Naive thymus-derived CD8-positive, alpha-beta T cell (primary cell): Measurements from ENCODE around the gene P3H1. TPM values are rescaled to one million over a fixed set of nuclear protein-coding genes. Genes with fewer than 3 reads are reported as not detected.
"Not testable (repeated sequence)": the region's sequence is repeated elsewhere in the genome, so short reads cannot be mapped to it uniquely, and the experiment has no call there.

ENCODE experiments used
- ATAC-seq, 2 donors: fragments of 150-1000 bp; cut with Tn5 transposase in 1 of 2; sonication (Bioruptor Pico), chemical (Tn5 transposase) in 1 of 2; 1 replicate in 1 of 2; 2 replicates in 1 of 2; pipeline ENCODE4 v1.10.0; 2021; ENCODE audit warnings: mild to moderate bottlenecking in 2 of 2, moderate library complexity in 2 of 2
- POLR2A ChIA-PET: fragments of 350-600 bp; sonication (Branson Sonifier 250); formaldehyde crosslinking; loops from one replicate; lab custom pipeline; 2021; ENCODE audit warnings: antibody characterized with exemption; lab: Charles Lee
- DNase-seq, 10 donors: peaks; one replicate each; pipeline versions ENCODE4 v3.0.0 to v3.0.0-alpha.2; 2020 to 2022
- H3K27ac Mint-ChIP-seq, 10 donors: one replicate each; pipeline ENCODE4 v1.8.0; 2020 to 2022; ENCODE audit warnings: mild to moderate bottlenecking in 10 of 10, mixed read lengths in 10 of 10, moderate library complexity in 4 of 10, inconsistent platforms in 1 of 10
- H3K27me3 Mint-ChIP-seq, 5 donors: one replicate each; pipeline ENCODE4 v1.8.0; 2021 to 2022; ENCODE audit warnings: mixed read lengths in 5 of 5
- H3K36me3 Mint-ChIP-seq, 3 donors: one replicate each; pipeline ENCODE4 v1.8.0; 2020 to 2022; ENCODE audit warnings: mixed read lengths in 3 of 3, mild to moderate bottlenecking in 2 of 3, inconsistent platforms in 1 of 3
- H3K4me1 Mint-ChIP-seq, 4 donors: one replicate each; pipeline ENCODE4 v1.8.0; 2021 to 2022; ENCODE audit warnings: mixed read lengths in 4 of 4
- H3K4me3 Mint-ChIP-seq, 10 donors: one replicate each; pipeline ENCODE4 v1.8.0; 2020 to 2022; ENCODE audit warnings: mild to moderate bottlenecking in 10 of 10, mixed read lengths in 10 of 10, moderate library complexity in 6 of 10, inconsistent platforms in 1 of 10
- H3K9me3 Mint-ChIP-seq, 9 donors: one replicate each; pipeline ENCODE4 v1.8.0; 2020 to 2022; ENCODE audit warnings: mixed read lengths in 9 of 9, mild to moderate bottlenecking in 3 of 9, inconsistent platforms in 1 of 9, moderate library complexity in 1 of 9
- polyA plus RNA-seq, 3 donors: library from polyadenylated mRNA; unstranded; fragments of 300-500 nt; fragmentation: Illumina TruSeq; gene quantifications; one replicate each; pipeline ENCODE4 v1.2.3, GENCODE V29; 2021
- total RNA-seq, 8 experiments: library from RNA in 2 of 8; stranded (reverse) in 2 of 8; gene quantifications; one replicate each; pipeline ENCODE4 v1.2.3 and lab custom pipeline; 2021 to 2026

Gene P3H1, protein sequence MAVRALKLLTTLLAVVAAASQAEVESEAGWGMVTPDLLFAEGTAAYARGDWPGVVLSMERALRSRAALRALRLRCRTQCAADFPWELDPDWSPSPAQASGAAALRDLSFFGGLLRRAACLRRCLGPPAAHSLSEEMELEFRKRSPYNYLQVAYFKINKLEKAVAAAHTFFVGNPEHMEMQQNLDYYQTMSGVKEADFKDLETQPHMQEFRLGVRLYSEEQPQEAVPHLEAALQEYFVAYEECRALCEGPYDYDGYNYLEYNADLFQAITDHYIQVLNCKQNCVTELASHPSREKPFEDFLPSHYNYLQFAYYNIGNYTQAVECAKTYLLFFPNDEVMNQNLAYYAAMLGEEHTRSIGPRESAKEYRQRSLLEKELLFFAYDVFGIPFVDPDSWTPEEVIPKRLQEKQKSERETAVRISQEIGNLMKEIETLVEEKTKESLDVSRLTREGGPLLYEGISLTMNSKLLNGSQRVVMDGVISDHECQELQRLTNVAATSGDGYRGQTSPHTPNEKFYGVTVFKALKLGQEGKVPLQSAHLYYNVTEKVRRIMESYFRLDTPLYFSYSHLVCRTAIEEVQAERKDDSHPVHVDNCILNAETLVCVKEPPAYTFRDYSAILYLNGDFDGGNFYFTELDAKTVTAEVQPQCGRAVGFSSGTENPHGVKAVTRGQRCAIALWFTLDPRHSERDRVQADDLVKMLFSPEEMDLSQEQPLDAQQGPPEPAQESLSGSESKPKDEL
- total RNA-seq (10 to 100 TPM; 48.4 to 55.2 TPM), polyA plus RNA-seq (10 to 100 TPM in 1 of 3 donors, 1 to 10 TPM in 2; 4.3 to 11.1 (median 6.9) TPM), total RNA-seq (lab: John Stamatoyannopoulos, UW) (25.1 to 59.0 (median 49.5) reads per million in 6 experiments)

DNA sequence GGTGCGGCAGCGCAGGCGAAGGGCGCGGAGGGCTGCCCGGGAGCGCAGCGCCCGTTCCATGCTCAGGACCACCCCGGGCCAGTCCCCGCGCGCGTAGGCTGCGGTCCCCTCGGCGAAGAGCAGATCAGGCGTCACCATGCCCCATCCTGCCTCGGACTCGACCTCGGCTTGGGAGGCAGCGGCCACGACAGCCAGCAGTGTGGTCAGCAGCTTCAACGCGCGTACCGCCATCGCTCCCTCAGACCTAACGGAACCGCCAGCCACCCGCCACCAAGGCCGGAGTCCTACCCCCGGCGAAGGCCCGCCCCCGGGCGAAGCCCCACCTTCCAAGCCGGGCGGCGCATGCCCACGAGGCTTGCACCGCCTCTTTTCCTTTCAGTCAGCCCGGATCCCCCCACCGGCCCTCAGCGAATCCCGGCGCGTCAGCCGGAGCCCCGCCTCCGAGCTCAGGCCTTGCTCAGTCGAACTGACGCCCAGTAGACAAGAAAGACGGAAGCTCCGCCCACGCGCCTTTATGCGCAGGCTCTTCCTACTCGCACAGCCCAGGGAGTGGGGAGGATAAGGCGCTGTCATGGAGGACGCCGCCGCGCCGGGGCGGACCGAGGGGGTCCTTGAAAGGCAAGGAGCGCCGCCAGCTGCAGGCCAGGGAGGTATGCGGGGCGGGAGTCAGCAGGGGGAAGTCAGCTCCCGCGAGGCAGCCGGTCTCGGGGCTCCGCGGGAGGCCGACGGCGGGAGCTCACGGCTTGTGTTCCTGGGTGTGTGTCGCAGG is at the start of gene P3H1, which contains the start of gene C1orf50:
Gene P3H1, minus strand, starts transcription at position 288 of the 769 bp plus-strand sequence. Its CDS starts 57 bp downstream, at position 231.
Gene C1orf50, plus strand, starts transcription at position 509 of the 769 bp plus-strand sequence. Its CDS starts 63 bp downstream, at position 572.
- H3K9me3 Mint-ChIP-seq = no peaks in the 10 kb centered on the region
- DNase-seq (peak; percentile 96 to 100 (median 99)), ATAC-seq (peak; percentile 88 to 91)
- no peak within 1 kb of the TSS for H3K4me3 Mint-ChIP-seq
- peaks cover 0 to 21% (median 4%) of the 10 kb centered on the region in 3 donors for H3K36me3 Mint-ChIP-seq
- peaks cover 7 to 40% (median 32%) of the 10 kb centered on the region in 4 donors for H3K4me1 Mint-ChIP-seq
- POLR2A ChIA-PET = interaction anchor here (0.6 to 3.6 kb wide), 30 partner anchors 8 to 1787 kb away, joined by 3 to 49 read pairs (median 4); partner anchors contain the start of genes CCDC30, CFAP57, CTPS1 and EBNA1BP2
- peak within 1 kb of the TSS; percentile 84 to 98 (median 95) for H3K27ac Mint-ChIP-seq
- no peaks in the 10 kb centered on the region for H3K27me3 Mint-ChIP-seq

DNA sequence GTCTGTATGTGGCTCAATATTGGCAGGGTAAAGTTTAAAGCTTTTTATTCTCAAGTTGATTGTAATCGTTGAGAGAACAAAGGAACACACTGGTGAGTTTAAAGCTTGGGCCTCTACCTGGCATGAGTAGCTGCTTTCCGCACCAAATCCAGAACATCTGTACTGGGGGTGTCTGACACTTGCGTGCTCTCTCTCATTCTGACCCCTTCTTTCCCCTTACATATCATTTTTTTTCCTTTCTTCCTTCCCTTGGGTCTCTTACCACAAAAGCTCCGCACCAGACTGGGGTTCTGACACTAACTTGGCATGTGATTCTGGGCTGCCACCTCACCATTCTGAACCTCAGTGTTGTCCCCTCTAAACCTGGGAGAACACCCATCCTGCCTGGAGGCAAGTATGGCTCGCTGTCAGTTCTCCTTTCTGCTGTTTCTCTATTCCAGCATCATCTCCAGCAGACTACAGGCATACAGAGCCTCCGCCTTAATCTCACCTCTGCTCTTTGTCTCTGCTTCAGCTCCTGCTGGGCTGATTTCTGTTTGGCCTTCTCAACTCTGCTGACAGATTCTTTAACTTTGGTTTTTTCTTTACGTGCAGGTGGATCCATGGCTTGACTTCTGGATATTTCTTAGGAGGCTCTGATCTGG is 49.2 kb upstream of the P3H1 start:
- peak; percentile 15 to 21 for ATAC-seq
- peak overlapping the region; percentile 73 to 90 (median 86) for H3K4me3 Mint-ChIP-seq
- peaks cover 0 to 5% (median 3%) of the 10 kb centered on the region in 3 donors for H3K36me3 Mint-ChIP-seq
- peaks cover 20 to 31% (median 24%) of the 10 kb centered on the region in 4 donors for H3K4me1 Mint-ChIP-seq
- no peaks in the 10 kb centered on the region for H3K9me3 Mint-ChIP-seq
- POLR2A ChIA-PET = interaction anchor here (0.9 to 3.4 kb wide), 7 partner anchors 8 to 133 kb away, joined by 3 to 38 read pairs (median 5); partner anchors contain the start of genes C1orf50, P3H1, TMEM269 and ZNF691
- no peaks in the 10 kb centered on the region for H3K27me3 Mint-ChIP-seq
- DNase-seq = peak in 2 of 10 donors; percentile 2 to 3
- H3K27ac Mint-ChIP-seq = peak overlapping the region; percentile 79 to 95 (median 88)

DNA sequence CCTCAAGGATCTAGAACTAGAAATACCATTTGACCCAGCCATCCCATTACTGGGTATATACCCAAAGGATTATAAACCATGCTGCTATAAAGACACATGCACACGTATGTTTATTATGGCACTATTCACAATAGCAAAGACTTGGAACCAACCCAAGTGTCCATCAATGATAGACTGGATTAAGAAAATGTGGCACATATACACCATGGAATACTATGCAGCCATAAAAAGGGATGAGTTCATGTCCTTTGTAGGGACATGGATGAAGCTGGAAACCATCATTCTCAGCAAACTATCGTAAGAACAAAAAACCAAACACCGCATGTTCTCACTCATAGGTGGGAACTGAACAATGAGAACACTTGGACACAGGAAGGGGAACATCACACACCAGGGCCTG is 48.0 kb upstream of the P3H1 start:
- peaks cover 18 to 31% (median 23%) of the 10 kb centered on the region in 4 donors for H3K4me1 Mint-ChIP-seq
- H3K9me3 Mint-ChIP-seq, H3K27ac Mint-ChIP-seq, ATAC-seq, POLR2A ChIA-PET, DNase-seq, H3K4me3 Mint-ChIP-seq, H3K27me3 Mint-ChIP-seq, H3K36me3 Mint-ChIP-seq: not testable (repeated sequence)

DNA sequence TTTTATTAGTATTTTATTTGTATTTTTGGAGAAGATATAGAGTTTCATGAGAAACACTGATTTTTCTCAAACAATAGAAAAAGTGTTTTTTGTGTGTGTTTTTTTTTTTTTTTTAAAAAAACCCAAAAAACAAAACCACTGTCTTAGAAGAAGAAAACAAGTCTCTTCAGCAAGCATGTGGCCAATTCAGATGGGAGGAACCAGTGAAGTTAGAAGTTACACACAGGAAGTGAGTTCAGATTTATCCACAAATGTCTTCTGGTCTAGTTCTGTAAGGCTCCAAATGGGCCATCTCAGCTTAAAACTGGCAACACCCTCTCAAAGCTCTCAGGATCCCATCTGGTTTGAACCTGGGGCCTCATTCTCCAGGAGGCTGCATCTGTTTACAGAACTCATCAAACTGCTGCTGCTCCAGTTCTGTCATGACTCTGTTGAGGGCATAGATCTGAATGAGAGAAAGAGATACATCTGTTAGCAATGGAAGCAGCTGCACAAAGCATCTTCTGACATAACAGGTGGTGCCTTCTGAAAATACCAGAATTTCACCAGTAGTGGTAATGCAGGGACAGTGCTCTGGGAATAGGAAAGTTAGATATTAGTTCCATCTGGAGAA is 40.3 kb upstream of the P3H1 start:
- Mint-ChIP-seq H3K27me3 (no peaks in the 10 kb centered on the region), H3K4me1 (peaks cover 6 to 17% (median 14%) of the 10 kb centered on the region in 4 donors), H3K36me3 (peaks cover 0 to 34% (median 16%) of the 10 kb centered on the region in 3 donors), H3K27ac (peak overlapping the region in 9 of 10 donors; percentile 15 to 80 (median 29)), H3K4me3 (no peak overlapping the region), H3K9me3 (peaks cover 0 to 3% (median 0%) of the 10 kb centered on the region in 9 donors)
- ATAC-seq (no peak), DNase-seq (no peak)
- POLR2A ChIA-PET = interaction anchor here (1.9 to 2.5 kb wide), 2 partner anchors 9 to 41 kb away, joined by 6 to 7 read pairs; partner anchors contain the start of genes C1orf50, ERMAP, P3H1 and SVBP

DNA sequence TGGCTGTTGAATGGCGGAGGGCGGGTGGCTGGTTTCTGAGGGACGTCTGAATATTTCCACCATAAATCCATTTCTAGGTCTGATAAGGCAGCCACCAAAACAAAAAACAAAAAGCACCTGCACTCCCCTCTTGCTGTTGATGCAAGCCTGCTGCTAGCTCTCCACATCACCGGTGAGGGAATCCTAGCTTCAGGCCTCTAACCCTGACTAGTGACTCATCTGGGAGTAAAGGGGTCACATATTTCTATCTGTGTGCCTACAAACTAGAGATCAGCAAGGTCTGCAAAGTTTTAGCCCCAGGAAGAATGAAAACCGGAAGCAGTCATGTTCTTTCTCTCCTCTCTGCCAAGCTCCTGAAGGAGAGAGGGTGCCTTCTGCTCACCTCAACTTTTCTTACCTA is 39.8 kb upstream of the P3H1 start:
- Mint-ChIP-seq H3K4me3 (no peak overlapping the region), H3K9me3 (peaks cover 0 to 3% (median 0%) of the 10 kb centered on the region in 9 donors), H3K27me3 (no peaks in the 10 kb centered on the region), H3K27ac (peak overlapping the region in 4 of 10 donors; percentile 43 to 80 (median 66)), H3K36me3 (peaks cover 0 to 31% (median 15%) of the 10 kb centered on the region in 3 donors), H3K4me1 (peaks cover 6 to 16% (median 12%) of the 10 kb centered on the region in 4 donors)
- POLR2A ChIA-PET = interaction anchor here (2.5 kb wide), 1 partner anchor 10 kb away, joined by 7 read pairs; the partner anchor contains the start of genes ERMAP and SVBP
- ATAC-seq (no peak), DNase-seq (no peak)

DNA sequence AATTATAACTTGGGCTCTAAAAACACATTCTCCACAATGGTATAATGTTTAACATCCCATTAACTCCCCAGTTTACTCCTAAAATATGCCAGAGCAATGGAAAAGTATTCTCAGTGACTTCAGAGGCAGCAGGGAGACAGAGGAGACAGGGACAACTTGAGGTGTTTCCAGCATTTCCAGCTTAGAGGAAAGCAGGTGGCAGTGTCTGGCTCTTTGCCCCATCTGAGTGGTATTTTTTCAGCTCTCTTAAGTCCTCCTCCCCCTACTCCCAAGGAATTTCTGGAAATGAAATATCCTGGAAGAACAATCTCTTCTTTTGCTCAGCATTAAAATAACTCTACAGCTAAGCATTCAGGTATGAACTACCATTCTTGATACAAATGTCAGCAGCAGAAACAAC is 39.3 kb upstream of the P3H1 start:
- peaks cover 6 to 13% (median 10%) of the 10 kb centered on the region in 4 donors for H3K4me1 Mint-ChIP-seq
- peaks cover 0 to 3% (median 0%) of the 10 kb centered on the region in 9 donors for H3K9me3 Mint-ChIP-seq
- H3K27me3 Mint-ChIP-seq = no peaks in the 10 kb centered on the region
- no peak for ATAC-seq
- no peak for DNase-seq
- POLR2A ChIA-PET = no interaction called here
- no peak overlapping the region for H3K4me3 Mint-ChIP-seq
- H3K27ac Mint-ChIP-seq = peak overlapping the region in 2 of 10 donors; percentile 63 to 69
- H3K36me3 Mint-ChIP-seq = peaks cover 0 to 29% (median 14%) of the 10 kb centered on the region in 3 donors

DNA sequence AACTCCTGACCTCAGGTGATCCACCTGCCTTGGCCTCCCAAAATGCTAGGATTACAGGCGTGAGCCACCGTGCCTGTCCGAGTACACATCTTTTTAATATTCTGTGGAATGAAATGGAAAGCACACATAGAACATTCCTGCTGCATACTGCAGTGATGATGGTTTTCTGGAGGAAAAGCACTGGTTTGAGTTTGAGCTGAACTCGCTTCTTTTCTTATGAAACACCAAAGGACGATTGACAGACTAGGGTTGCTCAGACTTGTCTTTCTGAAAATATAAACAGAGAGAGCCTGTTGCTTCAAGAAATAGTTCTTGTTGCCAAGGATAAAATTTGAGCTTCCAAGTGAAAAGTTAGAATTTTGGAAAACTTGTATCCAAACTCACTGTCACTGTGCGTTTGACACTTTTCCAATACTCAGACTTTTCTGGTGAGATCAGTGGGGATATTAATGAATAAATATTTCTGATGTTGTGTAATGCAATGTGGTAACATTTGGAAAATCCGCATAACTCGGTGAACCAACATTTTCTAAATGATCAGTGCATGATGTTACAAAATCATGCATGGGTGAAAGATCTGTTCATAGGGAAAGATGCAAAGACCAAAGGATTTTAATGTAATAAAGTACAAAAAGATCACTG is 35.1 kb upstream of the P3H1 start:
- no peak for DNase-seq
- Mint-ChIP-seq H3K9me3 (peaks cover 0 to 3% (median 0%) of the 10 kb centered on the region in 9 donors), H3K4me1 (peaks cover 0 to 8% (median 2%) of the 10 kb centered on the region in 4 donors), H3K27ac (no peak overlapping the region), H3K36me3 (peaks cover 0 to 16% (median 14%) of the 10 kb centered on the region in 3 donors), H3K27me3 (no peaks in the 10 kb centered on the region), H3K4me3 (no peak overlapping the region)
- no peak for ATAC-seq
- POLR2A ChIA-PET = no interaction called here

DNA sequence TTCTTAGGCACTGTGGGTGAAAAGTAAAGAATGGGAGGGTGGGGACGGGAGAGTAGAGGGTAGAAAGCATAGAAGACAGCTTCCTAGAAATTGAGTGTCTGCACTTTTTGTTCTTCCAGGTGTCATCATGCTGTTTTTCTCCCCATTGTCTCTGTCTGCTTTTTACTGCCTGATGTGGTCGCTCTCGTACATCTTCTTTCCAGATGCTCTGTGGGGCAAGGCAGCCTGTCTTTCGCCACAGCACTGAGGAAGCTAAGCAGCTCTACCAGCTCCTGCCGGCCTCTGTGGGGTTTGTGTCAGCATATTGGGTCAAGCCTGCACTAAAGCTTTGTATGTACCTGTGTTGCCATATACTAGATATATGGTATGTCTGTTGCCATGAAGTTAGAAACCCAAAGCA is 31.2 kb upstream of the P3H1 start:
- no peak for DNase-seq
- ATAC-seq = no peak
- Mint-ChIP-seq H3K9me3 (no peaks in the 10 kb centered on the region), H3K27me3 (peaks cover 0 to 4% (median 0%) of the 10 kb centered on the region in 5 donors), H3K4me1 (peaks cover 0 to 5% (median 2%) of the 10 kb centered on the region in 4 donors), H3K36me3 (no peaks in the 10 kb centered on the region), H3K27ac (peak overlapping the region in 1 of 10 donors; percentile 46), H3K4me3 (no peak overlapping the region)
- POLR2A ChIA-PET = interaction anchor here (0.5 kb wide), 1 partner anchor 1805 kb away, joined by 7 read pairs; no protein-coding TSS in a partner anchor

DNA sequence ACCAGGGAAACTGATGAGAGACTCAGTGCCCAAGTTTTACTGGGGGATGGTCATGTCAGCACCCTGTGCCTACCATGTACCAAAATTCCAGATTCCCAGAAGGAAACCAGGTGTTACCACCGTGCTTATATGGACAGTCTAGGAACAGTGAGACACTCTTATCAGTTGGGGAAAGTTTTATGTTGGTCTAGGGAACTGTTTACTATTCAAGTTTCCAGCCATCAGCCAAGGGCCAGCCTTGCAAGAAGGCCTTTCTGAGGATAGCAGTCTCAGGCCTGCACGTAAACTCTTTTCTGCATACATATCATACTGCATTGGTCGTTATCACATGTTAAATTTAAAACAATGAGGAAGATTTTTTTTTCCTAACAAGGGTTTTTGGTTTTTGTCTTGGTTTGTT is 30.6 kb upstream of the P3H1 start:
- no peak for DNase-seq
- Mint-ChIP-seq H3K9me3 (no peaks in the 10 kb centered on the region), H3K36me3 (no peaks in the 10 kb centered on the region), H3K27me3 (peaks cover 0 to 4% (median under 1%) of the 10 kb centered on the region in 5 donors), H3K4me1 (peaks cover 0 to 5% (median 2%) of the 10 kb centered on the region in 4 donors), H3K4me3 (no peak overlapping the region), H3K27ac (no peak overlapping the region)
- POLR2A ChIA-PET = no interaction called here
- ATAC-seq = no peak

DNA sequence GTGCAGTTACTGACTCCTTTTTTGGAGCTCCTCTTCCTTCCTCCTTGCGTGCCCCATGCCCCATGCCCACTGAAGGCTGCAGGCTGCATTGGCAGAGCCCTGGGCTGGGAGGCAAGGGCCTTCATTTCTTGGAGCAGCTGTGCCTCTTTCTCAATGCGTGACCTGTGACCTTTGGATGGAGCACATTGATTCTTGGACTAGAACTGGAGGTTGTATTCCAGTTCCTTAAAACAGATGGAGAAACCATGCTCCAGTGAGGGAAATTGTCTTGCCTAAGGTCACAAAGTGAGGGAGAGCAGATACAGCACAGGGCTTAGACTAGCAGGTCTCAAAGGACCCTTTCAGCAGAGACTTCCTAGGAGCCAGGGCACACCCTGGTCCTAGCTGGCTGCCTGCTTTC is 27.0 kb upstream of the P3H1 start:
- DNase-seq (no peak), ATAC-seq (no peak)
- no peaks in the 10 kb centered on the region for H3K9me3 Mint-ChIP-seq
- H3K4me3 Mint-ChIP-seq = no peak overlapping the region
- POLR2A ChIA-PET = no interaction called here
- H3K27ac Mint-ChIP-seq = no peak overlapping the region
- H3K4me1 Mint-ChIP-seq = peaks cover 0 to 5% (median 2%) of the 10 kb centered on the region in 4 donors
- H3K27me3 Mint-ChIP-seq = peaks cover 0 to 4% (median 1%) of the 10 kb centered on the region in 5 donors
- no peaks in the 10 kb centered on the region for H3K36me3 Mint-ChIP-seq
